ENCODE measurements around the gene P2RX6.
"Not testable (repeated sequence)": the region's sequence is repeated elsewhere in the genome, so short reads cannot be mapped to it uniquely, and the experiment has no call there.

P2RX6 gene

GRCh38 chr22:21045585-21046294 lies 30.8 kb downstream of the P2RX6 start, which contains the start of gene LRRC74B:
Gene LRRC74B, plus strand, starts transcription at chr22:21045946. Its CDS starts 41 bp downstream, at chr22:21045987.
- Histone ChIP-seq H3K27ac (peak within 1 kb of the TSS in 6 of 21 experiments; percentile 1 to 67 (median 20)), H3K4me3 (peak within 1 kb of the TSS in 3 of 7 experiments; percentile 19 to 24 (median 23))

- Histone ChIP-seq H3K27ac (no peak overlapping the region), H3K4me3 (no peak overlapping the region)
Observed at GRCh38 chr22:21047035-21047661, 32.2 kb downstream of the P2RX6 start.

GRCh38 chr22:21047730-21048129 lies 32.8 kb downstream of the P2RX6 start:
- Histone ChIP-seq H3K4me3 (no peak overlapping the region), H3K27ac (no peak overlapping the region)

- H3K4me3 ChIP-seq, H3K27ac ChIP-seq: not testable (repeated sequence)
Observed at GRCh38 chr22:21048448-21048847, 33.5 kb downstream of the P2RX6 start.

- not testable (repeated sequence) for H3K4me3 ChIP-seq, H3K27ac ChIP-seq
Observed at GRCh38 chr22:21048965-21049364, 34.0 kb downstream of the P2RX6 start.

- no peak overlapping the region for H3K27ac ChIP-seq
Observed at GRCh38 chr22:21051145-21051830, 36.3 kb downstream of the P2RX6 start.

GRCh38 chr22:21051831-21052400 lies 37.0 kb downstream of the P2RX6 start:
- H3K27ac ChIP-seq: no peak overlapping the region
- H3K4me3 ChIP-seq: no peak overlapping the region

More at GRCh38 chr22:21051145-21051830, 36.3 kb downstream of the P2RX6 start:
- H3K4me3 ChIP-seq: no peak overlapping the region

- H3K4me3 ChIP-seq: no peak overlapping the region
- no peak overlapping the region for H3K27ac ChIP-seq
Observed at GRCh38 chr22:21052715-21053459, 37.9 kb downstream of the P2RX6 start.

- Histone ChIP-seq H3K27ac (no peak overlapping the region), H3K4me3 (no peak overlapping the region)
Observed at GRCh38 chr22:21054046-21054713, 39.2 kb downstream of the P2RX6 start.

- Histone ChIP-seq H3K4me3 (no peak overlapping the region), H3K27ac (no peak overlapping the region)
Observed at GRCh38 chr22:21054714-21055563, 40.0 kb downstream of the P2RX6 start.

GRCh38 chr22:21055564-21055834 lies 40.5 kb downstream of the P2RX6 start:
- Histone ChIP-seq H3K27ac (no peak overlapping the region), H3K4me3 (no peak overlapping the region)

- Histone ChIP-seq H3K27ac (no peak overlapping the region), H3K4me3 (no peak overlapping the region)
Observed at GRCh38 chr22:21055880-21056319, 40.9 kb downstream of the P2RX6 start.

- not testable (repeated sequence) for H3K27ac ChIP-seq, H3K4me3 ChIP-seq
Observed at GRCh38 chr22:21060363-21060762, 45.4 kb downstream of the P2RX6 start.

GRCh38 chr22:21061660-21062321 lies 46.8 kb downstream of the P2RX6 start:
- H3K4me3 ChIP-seq, H3K27ac ChIP-seq: not testable (repeated sequence)

GRCh38 chr22:21064425-21064824 lies 49.5 kb downstream of the P2RX6 start:
- not testable (repeated sequence) for H3K27ac ChIP-seq, H3K4me3 ChIP-seq

- H3K4me3 ChIP-seq: no peak overlapping the region
- no peak overlapping the region for H3K27ac ChIP-seq
Observed at GRCh38 chr22:21064917-21065864, 50.2 kb downstream of the P2RX6 start.

Data from skin epidermis (tissue), 12 donors.